Testis (tissue), 3 donors: ENCODE data around the gene PHACTR3. TPM values are rescaled to one million over a fixed set of nuclear protein-coding genes. Genes with fewer than 3 reads are reported as not detected.

Experiments
- DNase-seq: peaks from one replicate; pipeline ENCODE4 v3.0.0-alpha.2; 2019
- H3K27ac ChIP-seq, 2 donors: fragments of 200-600 bp; sonication (generic); one replicate each; pipeline ENCODE4 v1.5.1; 2019
- H3K27me3 ChIP-seq: fragments of 200-600 bp; sonication (generic); one replicate; pipeline ENCODE4 v1.5.1; 2019
- H3K36me3 ChIP-seq: fragments of 200-600 bp; sonication (generic); one replicate; pipeline ENCODE4 v1.5.1; 2017; ENCODE audit warnings: low read depth; ENCODE audit errors: missing control alignments
- H3K4me1 ChIP-seq: fragments of 200-600 bp; sonication (generic); one replicate; pipeline ENCODE4 v1.5.1; 2019
- H3K4me3 ChIP-seq, 2 donors: fragments of 200-600 bp; sonication (generic); one replicate each; pipeline ENCODE4 v1.5.1; 2017 to 2019
- H3K9me3 ChIP-seq: fragments of 200-600 bp; sonication (generic); one replicate; pipeline ENCODE4 v1.5.1; 2017
- CTCF ChIP-seq, 3 experiments: fragments of 450-650 bp in 2 of 3; fragments of 200-600 bp in 1 of 3; sonication (generic) in 1 of 3; IDR thresholded peaks; one replicate each; pipeline ENCODE4 v1.5.1; 2016 to 2019; ENCODE audit warnings: antibody characterized with exemption in 3 of 3, mild to moderate bottlenecking in 2 of 3, moderate library complexity in 1 of 3
- POLR2A ChIP-seq: fragments of 450-650 bp; IDR thresholded peaks from one replicate; pipeline ENCODE4 v1.6.1; 2017; ENCODE audit warnings: antibody characterized with exemption, mild to moderate bottlenecking, moderate library complexity
- WGBS, 2 donors: methylation state at CpG; one replicate each; pipeline ENCODE4 v1.1.5; 2018; 5-methylcytosine and 5-hydroxymethylcytosine counted together
- intact Hi-C: fragments of 100-400 bp; cut with DNase I; formaldehyde crosslinking; loops from one replicate; pipeline ENCODE4 v1.15.1; 2023; ENCODE audit warnings: low total_unique reads
- polyA plus RNA-seq: library from polyadenylated mRNA; stranded (reverse); fragments of 350-450 nt; fragmentation: Illumina TruSeq; extraction: RNeasy Lipid Tissue Mini Kit (QIAGEN cat#74804); gene quantifications from one replicate; pipeline ENCODE4 v1.2.3, GENCODE V29; 2014; ENCODE audit warnings: low read depth, low replicate concordance; ENCODE audit not compliant: insufficient read depth
- total RNA-seq, 2 donors: library from RNA; depleted of rRNA; stranded (reverse); fragments of >200 nt; gene quantifications; one replicate each; pipeline ENCODE4 v1.2.3, GENCODE V29; 2016

Gene PHACTR3
- total and polyA plus RNA-seq, 3 donors from 2014 or later, result 0.94 to 1.2 (median 1.1) TPM

DNA sequence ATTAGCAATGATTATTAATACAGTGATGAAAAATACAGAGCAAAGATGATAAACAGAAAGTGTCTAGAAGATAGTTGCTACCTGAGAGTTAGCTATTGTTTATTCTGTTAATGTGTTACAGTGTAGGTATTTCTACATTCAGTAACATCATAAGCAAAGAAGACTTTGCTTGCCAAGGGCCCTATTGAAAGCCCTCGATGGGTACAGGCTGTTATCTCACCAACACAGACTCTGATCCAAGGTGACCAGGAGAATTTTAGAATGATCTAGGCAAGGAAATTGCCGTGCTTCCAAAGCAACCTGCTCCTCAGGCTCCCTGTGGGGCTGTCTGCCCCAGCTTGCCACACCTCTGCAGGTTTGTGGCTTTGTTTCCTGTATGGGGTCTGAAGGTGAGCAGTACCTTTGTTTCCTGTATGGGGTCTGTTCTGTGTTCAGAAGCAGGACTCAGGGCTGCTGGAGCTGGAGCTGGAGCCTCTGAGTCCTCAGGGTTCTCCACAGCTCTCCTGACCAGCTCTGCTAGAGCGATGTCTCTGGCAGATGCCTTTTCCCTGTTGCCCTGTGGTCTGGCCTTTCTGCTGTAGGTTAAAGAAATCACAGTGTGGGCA, 32.5 kb downstream of the PHACTR3 start:
- TF ChIP-seq POLR2A (no peak), CTCF (IDR thresholded peaks at IDR 0.05) (no peak)
- Histone ChIP-seq H3K4me1 (no peaks in the 10 kb centered on the region), H3K27ac (no peak overlapping the region), H3K36me3 (no peaks in the 10 kb centered on the region), H3K27me3 (no peaks in the 10 kb centered on the region), H3K9me3 (no peaks in the 10 kb centered on the region), H3K4me3 (no peak overlapping the region)
- intact Hi-C loops, result no loop called here
- DNase-seq, result no peak
- 79% methylated on average over 3 of the region's 3 CpGs for WGBS, 2 donors

GRCh38 chr20:59640267-59640666, 35.9 kb downstream of the PHACTR3 start:
- no peak for DNase-seq
- H3K9me3 ChIP-seq, result no peaks in the 10 kb centered on the region
- intact Hi-C loops, result no loop called here
- H3K4me3 ChIP-seq, result no peak overlapping the region
- H3K27me3 ChIP-seq, result no peaks in the 10 kb centered on the region
- H3K27ac ChIP-seq, result no peak overlapping the region
- H3K36me3 ChIP-seq, result no peaks in the 10 kb centered on the region
- no peaks in the 10 kb centered on the region for H3K4me1 ChIP-seq
- WGBS, 2 donors, result 89 to 99% methylated on average over 5 of the region's 5 CpGs
- TF ChIP-seq POLR2A, result no peak
- TF ChIP-seq CTCF (IDR thresholded peaks at IDR 0.05), result no peak

GRCh38 chr20:59643615-59644061, 39.3 kb downstream of the PHACTR3 start:
- Histone ChIP-seq H3K27ac (no peak overlapping the region), H3K9me3 (no peaks in the 10 kb centered on the region), H3K27me3 (no peaks in the 10 kb centered on the region), H3K4me3 (no peak overlapping the region), H3K4me1 (no peaks in the 10 kb centered on the region), H3K36me3 (no peaks in the 10 kb centered on the region)
- WGBS, 2 donors, result 61 to 68% methylated on average over 12 of the region's 12 CpGs
- TF ChIP-seq POLR2A, result no peak
- no peak for TF ChIP-seq CTCF (IDR thresholded peaks at IDR 0.05)
- no peak for DNase-seq
- intact Hi-C loops, result no loop called here

GRCh38 chr20:59644371-59644939, 40.1 kb downstream of the PHACTR3 start:
- Histone ChIP-seq H3K27me3 (no peaks in the 10 kb centered on the region), H3K36me3 (no peaks in the 10 kb centered on the region), H3K4me1 (no peaks in the 10 kb centered on the region), H3K27ac (no peak overlapping the region), H3K4me3 (no peak overlapping the region), H3K9me3 (no peaks in the 10 kb centered on the region)
- WGBS, 2 donors, result 91 to 95% methylated on average over 10 of the region's 10 CpGs
- no peak for DNase-seq
- TF ChIP-seq POLR2A (no peak), CTCF (IDR thresholded peaks at IDR 0.05) (no peak)
- intact Hi-C loops, result no loop called here

- H3K4me3 ChIP-seq, result no peak overlapping the region
- intact Hi-C loops, result no loop called here
- TF ChIP-seq CTCF (IDR thresholded peaks at IDR 0.05), result no peak
- no peak for TF ChIP-seq POLR2A
- WGBS, 2 donors, result 85 to 90% methylated on average over 9 of the region's 9 CpGs
- H3K27ac ChIP-seq, result no peak overlapping the region
- no peaks in the 10 kb centered on the region for H3K27me3 ChIP-seq
- H3K36me3 ChIP-seq, result no peaks in the 10 kb centered on the region
- no peaks in the 10 kb centered on the region for H3K4me1 ChIP-seq
- no peak for DNase-seq
- no peaks in the 10 kb centered on the region for H3K9me3 ChIP-seq
Observed at GRCh38 chr20:59645271-59645670, 40.9 kb downstream of the PHACTR3 start.
